B cell (primary cell): Measurements from ENCODE around the gene NAA60. TPM values are rescaled to one million over a fixed set of nuclear protein-coding genes. Genes with fewer than 3 reads are reported as not detected.

Experiments
- ATAC-seq: fragments of 200-7000 bp; cut with Tn5 transposase; one replicate; pipeline ENCODE4 v1.10.0; 2021; ENCODE audit warnings: low read depth, mild to moderate bottlenecking, moderate number of reproducible peaks, moderate library complexity
- CTCF ChIA-PET: fragments of 350-600 bp; sonication (Branson Sonifier 250); formaldehyde crosslinking; loops from one replicate; lab custom pipeline; 2021; ENCODE audit warnings: antibody characterized with exemption, inconsistent platforms; lab: Charles Lee
- POLR2A ChIA-PET: fragments of 350-600 bp; sonication (Branson Sonifier 250); formaldehyde crosslinking; loops from one replicate; lab custom pipeline; 2021; ENCODE audit warnings: antibody characterized with exemption; lab: Charles Lee
- DNase-seq: peaks from one replicate; pipeline ENCODE4 v3.0.0; 2013
- H2AFZ ChIP-seq: 2 replicates; pipeline ENCODE4 v1.6.1; 2012; ENCODE audit warnings: mild to moderate bottlenecking, low read depth, low read length; ENCODE audit not compliant: insufficient read depth, poor library complexity, severe bottlenecking
- H3K27ac ChIP-seq, 2 donors: 1 replicate in 1 of 2; 2 replicates in 1 of 2; pipeline ENCODE4 v1.5.1; 2012 to 2013; ENCODE audit warnings: low read length in 2 of 2, mild to moderate bottlenecking in 2 of 2, moderate library complexity in 1 of 2
- H3K27me3 ChIP-seq, 4 experiments: fragments of 200-600 bp in 1 of 4; sonication (generic) in 1 of 4; replicated peaks in 1 of 4; 1 replicate in 2 of 4; 2 replicates in 2 of 4; pipeline versions ENCODE4 v1.6.1 to v1.7.0; 2013 to 2016; ENCODE audit warnings: low read length in 3 of 4, mild to moderate bottlenecking in 2 of 4, mixed read lengths in 1 of 4, moderate library complexity in 1 of 4; ENCODE audit not compliant: insufficient read depth in 4 of 4, control insufficient read depth in 3 of 4; ENCODE audit errors: control extremely low read depth in 1 of 4
- H3K36me3 ChIP-seq, 2 experiments: replicated peaks in 1 of 2; 1 replicate in 1 of 2; 2 replicates in 1 of 2; pipeline versions ENCODE4 v1.6.1 to v1.7.1; 2013; ENCODE audit warnings: low read length in 1 of 2; ENCODE audit not compliant: insufficient read depth in 2 of 2, control insufficient read depth in 1 of 2; ENCODE audit errors: control extremely low read depth in 1 of 2, extremely low read depth in 1 of 2
- H3K4me1 ChIP-seq, 2 donors: fragments of 200-600 bp in 1 of 2; sonication (generic) in 1 of 2; 1 replicate in 1 of 2; 2 replicates in 1 of 2; pipeline versions ENCODE4 v1.5.1 to v1.6.1; 2013 to 2017; ENCODE audit warnings: low read length in 2 of 2; ENCODE audit not compliant: control insufficient read depth in 2 of 2, insufficient read depth in 2 of 2
- H3K4me2 ChIP-seq: replicated peaks from 2 replicates; pipeline ENCODE3; 2012; ENCODE audit warnings: mild to moderate bottlenecking, low read depth, low read length; ENCODE audit not compliant: poor library complexity, severe bottlenecking
- H3K4me3 ChIP-seq, 5 experiments: fragments of 200-600 bp in 1 of 5; sonication (generic) in 1 of 5; 1 replicate in 3 of 5; 2 replicates in 2 of 5; pipeline versions ENCODE4 v1.5.1 to v1.7.0; 2011 to 2016; ENCODE audit warnings: low read length in 4 of 5, mild to moderate bottlenecking in 4 of 5, low read depth in 2 of 5, control low read depth in 1 of 5, moderate library complexity in 1 of 5; ENCODE audit not compliant: insufficient read depth in 1 of 5; ENCODE audit errors: control extremely low read depth in 1 of 5, extremely low read depth in 1 of 5
- H3K79me2 ChIP-seq: fragments of 200-600 bp; sonication (generic); one replicate; pipeline ENCODE4 v1.6.0; 2016; ENCODE audit warnings: low read length; ENCODE audit not compliant: control insufficient read depth, insufficient read depth
- H3K9ac ChIP-seq: fragments of 200-600 bp; sonication (generic); 2 replicates; pipeline ENCODE4 v1.6.1; 2017; ENCODE audit warnings: mild to moderate bottlenecking, low read length, moderate library complexity
- H3K9me3 ChIP-seq, 3 donors: one replicate each; pipeline versions ENCODE4 v1.6.1 to v1.7.1; 2013; ENCODE audit warnings: low read length in 2 of 3; ENCODE audit not compliant: control insufficient read depth in 2 of 3, insufficient read depth in 1 of 3; ENCODE audit errors: control extremely low read depth in 1 of 3
- H4K20me1 ChIP-seq: 2 replicates; pipeline ENCODE4 v1.6.0; 2012; ENCODE audit warnings: mild to moderate bottlenecking, low read length; ENCODE audit not compliant: insufficient read depth, control insufficient read depth, poor library complexity, severe bottlenecking
- H3K27ac Mint-ChIP-seq: one replicate; pipeline ENCODE4 v1.8.0; 2021; ENCODE audit warnings: mixed read lengths
- H3K27me3 Mint-ChIP-seq: one replicate; pipeline ENCODE4 v1.8.0; 2021; ENCODE audit warnings: mixed read lengths
- H3K4me1 Mint-ChIP-seq: one replicate; pipeline ENCODE4 v1.8.0; 2021; ENCODE audit warnings: mixed read lengths
- H3K4me3 Mint-ChIP-seq: one replicate; pipeline ENCODE4 v1.8.0; 2021; ENCODE audit warnings: mixed read lengths
- H3K9me3 Mint-ChIP-seq: one replicate; pipeline ENCODE4 v1.8.0; 2022; ENCODE audit warnings: mixed read lengths; ENCODE audit not compliant: insufficient read depth
- EZH2 ChIP-seq: IDR thresholded peaks from 2 replicates; pipeline ENCODE4 v1.6.1; 2012; ENCODE audit warnings: borderline replicate concordance, low read depth, mild to moderate bottlenecking, moderate library complexity, low read length; ENCODE audit not compliant: insufficient read depth, poor library complexity, severe bottlenecking
- WGBS: methylation state at CpG from one replicate; pipeline ENCODE4 v1.1.5; 2013; ENCODE audit warnings: missing lambda C conversion rate; ENCODE audit not compliant: insufficient coverage; 5-methylcytosine and 5-hydroxymethylcytosine counted together
- intact Hi-C: fragments of 100-400 bp; cut with micrococcal nuclease; formaldehyde crosslinking; loops from one replicate; pipeline ENCODE4 v1.10.0; 2022
- polyA plus RNA-seq: library from polyadenylated mRNA; depleted of rRNA; stranded (reverse); fragments of >200 nt; gene quantifications from 2 replicates; pipeline ENCODE4 v1.2.3, GENCODE V29; 2012
- total RNA-seq, 2 donors: library from RNA; stranded (reverse); fragments of 120-200 nt in 1 of 2; gene quantifications; 1 replicate in 1 of 2; 2 replicates in 1 of 2; pipeline versions ENCODE4 v1.2.3 to v1.2.4, GENCODE V29; 2013 to 2022
- TF ChIP-seq, protein P1 (sequence below): fragments of 200-600 bp; IDR thresholded peaks from one replicate; pipeline ENCODE4 v1.8.0; 2022; ENCODE audit warnings: antibody characterized with exemption, mild to moderate bottlenecking

The NAA60 gene
- total and polyA plus RNA-seq, 2 donors (not counting 1 experiment from before 2014, with no cell fraction given), result 50.9 to 54.3 TPM

DNA sequence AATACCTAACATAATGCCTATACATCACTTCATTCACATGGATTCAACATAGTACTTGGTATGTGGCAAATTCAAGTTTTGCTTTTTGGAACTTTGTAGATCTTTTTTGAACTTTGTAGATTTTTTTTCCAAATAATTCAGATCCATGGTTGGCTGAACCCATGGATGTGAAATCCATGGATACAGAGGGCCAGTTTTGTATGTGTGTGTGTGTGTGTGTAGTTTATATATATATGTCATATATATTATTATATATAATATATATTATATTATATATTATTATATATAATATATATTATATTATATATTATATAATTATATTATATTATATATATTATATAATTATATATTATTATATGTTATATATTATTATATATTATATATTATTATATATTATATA is 85.7 kb downstream of the NAA60 start:
- Histone ChIP-seq H3K79me2 (no peaks in the 10 kb centered on the region), H3K4me1 (peaks cover 0 to 5% of the 10 kb centered on the region in 2 donors), H3K36me3 (peaks cover 0 to 13% of the 10 kb centered on the region in 2 experiments), H3K4me3 (no peak overlapping the region), H3K4me2 (no peak overlapping the region), H3K27ac (no peak overlapping the region), H3K9ac (no peak overlapping the region), H3K27me3 (no peaks in the 10 kb centered on the region), H2AFZ (no peak overlapping the region), H4K20me1 (no peaks in the 10 kb centered on the region), H3K9me3 (no peaks in the 10 kb centered on the region)
- ChIA-PET CTCF (interaction anchor here (0.6 kb wide), 1 partner anchor 121 kb away, joined by 3 read pairs; no protein-coding TSS in a partner anchor), POLR2A (no interaction called here)
- intact Hi-C loops, result loop anchor here (10.0 kb wide), 2 partner anchors 346 to 1426 kb away; partner anchors contain the start of gene SEC14L5
- Mint-ChIP-seq H3K9me3 (no peaks in the 10 kb centered on the region), H3K4me1 (peaks cover 11% of the 10 kb centered on the region), H3K27me3 (no peaks in the 10 kb centered on the region), H3K4me3 (no peak overlapping the region), H3K27ac (no peak overlapping the region)
- no peak for ATAC-seq
- TF ChIP-seq, protein P1, sequence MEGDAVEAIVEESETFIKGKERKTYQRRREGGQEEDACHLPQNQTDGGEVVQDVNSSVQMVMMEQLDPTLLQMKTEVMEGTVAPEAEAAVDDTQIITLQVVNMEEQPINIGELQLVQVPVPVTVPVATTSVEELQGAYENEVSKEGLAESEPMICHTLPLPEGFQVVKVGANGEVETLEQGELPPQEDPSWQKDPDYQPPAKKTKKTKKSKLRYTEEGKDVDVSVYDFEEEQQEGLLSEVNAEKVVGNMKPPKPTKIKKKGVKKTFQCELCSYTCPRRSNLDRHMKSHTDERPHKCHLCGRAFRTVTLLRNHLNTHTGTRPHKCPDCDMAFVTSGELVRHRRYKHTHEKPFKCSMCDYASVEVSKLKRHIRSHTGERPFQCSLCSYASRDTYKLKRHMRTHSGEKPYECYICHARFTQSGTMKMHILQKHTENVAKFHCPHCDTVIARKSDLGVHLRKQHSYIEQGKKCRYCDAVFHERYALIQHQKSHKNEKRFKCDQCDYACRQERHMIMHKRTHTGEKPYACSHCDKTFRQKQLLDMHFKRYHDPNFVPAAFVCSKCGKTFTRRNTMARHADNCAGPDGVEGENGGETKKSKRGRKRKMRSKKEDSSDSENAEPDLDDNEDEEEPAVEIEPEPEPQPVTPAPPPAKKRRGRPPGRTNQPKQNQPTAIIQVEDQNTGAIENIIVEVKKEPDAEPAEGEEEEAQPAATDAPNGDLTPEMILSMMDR, result no peak
- no peak for TF ChIP-seq EZH2
- DNase-seq, result no peak

DNA sequence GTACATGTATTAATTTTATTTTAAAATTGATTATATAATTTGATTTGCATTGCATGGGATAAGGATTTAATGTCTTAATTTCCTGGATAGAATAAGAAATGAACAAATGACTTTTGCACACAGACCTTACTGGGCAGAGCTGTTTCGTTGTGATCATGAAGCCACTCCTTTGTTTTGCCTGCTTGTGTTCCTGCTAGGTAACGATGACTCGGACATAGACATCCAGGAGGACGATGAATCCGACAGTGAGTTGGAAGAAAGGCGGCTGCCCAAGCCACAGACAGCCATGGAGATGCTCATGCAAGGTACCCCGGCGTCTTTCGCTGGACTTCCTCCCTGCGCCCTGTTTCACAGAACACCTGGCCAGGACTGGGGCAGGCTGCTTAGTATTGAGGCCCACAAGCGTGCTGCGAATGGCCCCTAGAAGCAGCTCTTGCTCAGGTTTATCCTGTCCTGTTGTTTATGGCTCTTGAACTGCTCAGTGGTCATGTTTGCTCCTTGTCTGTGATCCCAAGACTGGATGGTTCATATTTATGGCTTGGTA is 87.0 kb downstream of the NAA60 start:
- H3K4me3 Mint-ChIP-seq, result no peak overlapping the region
- Histone ChIP-seq H3K36me3 (peaks cover 0 to 12% of the 10 kb centered on the region in 2 experiments), H3K4me2 (no peak overlapping the region), H2AFZ (no peak overlapping the region), H3K79me2 (no peaks in the 10 kb centered on the region), H4K20me1 (no peaks in the 10 kb centered on the region), H3K27ac (no peak overlapping the region), H3K9ac (no peak overlapping the region), H3K27me3 (no peaks in the 10 kb centered on the region), H3K4me1 (peaks cover 0 to 8% of the 10 kb centered on the region in 2 donors), H3K4me3 (no peak overlapping the region), H3K9me3 (no peaks in the 10 kb centered on the region)
- intact Hi-C loops, result no loop called here
- no peaks in the 10 kb centered on the region for H3K9me3 Mint-ChIP-seq
- whole genome bisulfite sequencing, result over 99% methylated on average over 11 of the region's 12 CpGs
- peaks cover 18% of the 10 kb centered on the region for H3K4me1 Mint-ChIP-seq
- ATAC-seq, result no peak
- H3K27ac Mint-ChIP-seq, result no peak overlapping the region
- CTCF ChIA-PET, result interaction anchor here (1.2 kb wide), 1 partner anchor 124 kb away, joined by 4 read pairs; the partner anchor contains the start of gene DNASE1
- no peak for DNase-seq
- TF ChIP-seq, protein P1, result no peak
- no peak for TF ChIP-seq EZH2
- POLR2A ChIA-PET, result no interaction called here
- no peaks in the 10 kb centered on the region for H3K27me3 Mint-ChIP-seq
